AG08396 (cell line): ENCODE data around the gene KRT76.

Experiments used
- DNase-seq: peaks from one replicate; pipeline ENCODE4 v3.0.0; 2012; ENCODE audit warnings: low spot score, mixed read lengths

The KRT76 gene

GRCh38 chr12:52813203-52813819, 36.2 kb upstream of the KRT76 start:
- no peak for DNase-seq

DNA sequence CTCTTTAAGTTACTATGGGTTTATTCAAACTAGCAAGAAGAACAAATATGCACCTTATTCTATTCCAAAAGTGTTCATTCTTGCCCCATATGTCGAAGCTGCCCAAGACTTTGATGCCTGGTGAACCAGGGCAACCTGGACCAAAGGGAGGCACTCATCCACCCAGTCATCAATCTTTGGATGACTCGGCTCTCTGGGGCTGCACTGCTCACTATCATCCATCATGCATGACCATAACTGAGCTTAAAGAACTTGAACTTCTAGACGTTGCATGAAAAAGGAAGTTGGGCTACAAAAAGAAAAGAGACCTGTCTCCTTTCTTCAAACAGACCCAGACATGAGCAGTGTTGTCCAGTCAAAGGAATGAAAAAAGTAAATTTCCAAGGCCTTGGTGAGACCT, 35.6 kb upstream of the KRT76 start:
- DNase-seq = no peak

DNA sequence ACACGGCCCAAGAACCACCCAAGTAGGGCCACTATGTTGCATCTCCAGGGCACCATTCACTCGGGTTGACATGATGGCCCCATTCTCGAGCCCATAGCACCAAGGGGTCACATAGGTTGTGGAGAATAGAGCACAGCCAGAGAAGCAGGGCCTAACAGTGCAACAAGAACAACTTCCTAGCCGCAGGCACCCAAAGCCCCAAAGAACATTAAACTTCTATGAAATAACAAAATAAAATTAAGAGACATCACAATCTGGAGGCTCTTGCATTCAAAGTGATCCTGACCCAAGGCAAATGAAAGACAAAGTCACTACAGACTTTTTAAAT, 34.9 kb upstream of the KRT76 start:
- DNase-seq = no peak

GRCh38 chr12:52811191-52812072, 34.3 kb upstream of the KRT76 start:
- no peak for DNase-seq

DNA sequence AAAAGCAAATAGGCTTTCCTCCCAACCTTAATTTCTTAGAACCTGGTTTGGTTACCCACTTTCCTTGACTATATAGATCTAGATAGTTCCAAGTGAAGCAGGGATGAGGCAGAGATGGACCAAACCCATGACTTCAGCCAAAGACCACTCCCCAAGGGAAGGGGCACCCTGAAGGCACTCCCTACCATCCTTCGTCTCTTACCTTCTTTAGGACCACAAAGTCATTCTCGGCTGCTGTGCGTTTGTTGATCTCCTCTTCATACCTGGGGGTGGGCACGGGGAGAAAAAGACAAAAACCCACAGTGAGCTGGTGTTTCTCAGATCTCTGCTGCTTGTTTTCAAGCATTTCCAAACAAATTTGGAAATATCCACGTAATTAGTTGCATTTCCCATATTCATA, 33.4 kb upstream of the KRT76 start:
- no peak for DNase-seq

DNA sequence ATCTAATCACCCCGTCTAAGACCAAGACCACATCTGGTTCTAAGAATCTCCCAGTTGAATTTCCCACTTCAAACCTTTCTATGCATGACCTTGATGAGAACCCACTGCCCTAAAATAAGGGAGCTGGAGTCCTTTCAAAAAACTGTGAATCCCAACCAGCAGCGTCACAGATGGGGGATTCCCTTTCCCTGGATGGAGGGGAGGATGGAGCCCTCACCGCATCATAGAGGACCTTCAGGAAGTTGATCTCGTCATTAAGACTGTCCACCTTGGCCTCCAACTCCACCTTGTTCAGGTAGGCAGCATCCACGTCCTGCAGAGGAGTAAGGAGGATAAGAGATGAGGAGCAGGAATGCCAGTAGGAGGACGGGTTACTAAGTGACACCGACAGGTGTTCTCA, 32.0 kb upstream of the KRT76 start:
- no peak for DNase-seq

DNA sequence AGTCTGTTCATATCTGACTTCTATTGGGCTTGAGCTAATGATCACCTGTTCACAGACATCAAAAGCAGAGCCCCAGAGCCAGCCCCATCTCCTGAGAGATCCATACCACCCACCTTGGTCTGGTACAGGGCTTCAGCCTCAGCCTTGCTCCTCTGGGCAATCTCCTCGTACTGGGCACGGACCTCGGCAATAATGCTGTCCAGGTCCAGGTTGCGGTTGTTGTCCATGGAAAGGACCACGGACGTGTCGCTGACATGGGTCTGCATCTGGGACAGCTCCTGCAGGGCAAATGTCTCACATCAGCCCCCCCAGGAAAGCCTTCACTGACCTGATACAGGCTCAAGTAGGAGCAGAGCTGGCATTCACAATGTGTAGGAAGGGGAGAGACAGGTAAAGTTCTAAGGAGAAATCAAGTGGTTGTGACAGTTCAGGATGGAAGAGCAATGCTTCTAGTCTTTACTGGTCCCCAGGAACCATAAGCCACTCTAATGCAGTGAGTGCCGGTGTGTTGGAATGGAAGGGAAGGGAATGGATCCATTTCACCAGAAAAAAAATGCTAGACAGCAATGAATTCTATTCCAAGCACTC, 31.5 kb upstream of the KRT76 start:
- no peak for DNase-seq

DNA sequence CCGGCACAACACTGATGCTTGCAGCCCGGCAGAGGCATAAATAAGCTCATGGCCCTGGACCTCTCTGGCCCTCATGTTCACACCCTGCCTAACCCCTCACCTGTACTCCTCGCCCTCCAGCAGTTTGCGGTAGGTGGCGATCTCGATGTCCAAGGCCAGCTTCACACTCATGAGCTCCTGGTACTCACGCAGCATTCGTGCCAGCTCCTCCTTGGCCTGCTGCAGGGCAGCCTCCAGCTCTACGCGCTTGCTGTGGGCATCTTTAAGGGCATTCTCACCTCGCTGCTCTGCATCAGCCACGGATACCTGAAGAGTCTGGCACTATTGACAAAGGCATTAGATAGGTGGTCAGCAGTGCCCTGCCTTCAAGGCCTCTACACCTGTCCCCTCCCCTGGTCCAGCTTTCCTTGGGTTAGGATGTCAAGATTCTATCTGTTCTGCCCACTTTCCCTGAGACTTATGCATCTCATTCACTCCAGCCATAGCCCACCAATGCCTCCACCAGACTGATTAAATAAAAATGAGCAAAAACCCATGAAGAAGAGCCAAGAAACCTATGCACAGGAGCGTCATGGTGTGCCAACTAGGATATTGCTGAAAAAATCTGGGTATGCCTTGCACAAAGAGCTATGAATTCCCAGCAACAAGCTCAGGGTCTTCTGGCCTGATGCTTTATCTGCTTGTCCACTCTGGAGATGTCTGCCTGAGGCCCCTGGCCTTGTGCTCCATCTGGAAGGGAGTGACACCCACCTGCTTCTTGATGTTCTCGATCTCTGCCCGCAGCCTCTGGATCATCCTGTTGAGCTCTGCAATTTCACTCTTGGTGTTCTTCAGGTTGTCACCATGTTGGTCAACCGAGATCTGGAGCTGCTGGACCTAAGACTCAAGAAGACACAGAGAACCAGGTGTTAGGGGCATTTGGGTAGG, 30.7 kb upstream of the KRT76 start:
- DNase-seq = no peak

DNA sequence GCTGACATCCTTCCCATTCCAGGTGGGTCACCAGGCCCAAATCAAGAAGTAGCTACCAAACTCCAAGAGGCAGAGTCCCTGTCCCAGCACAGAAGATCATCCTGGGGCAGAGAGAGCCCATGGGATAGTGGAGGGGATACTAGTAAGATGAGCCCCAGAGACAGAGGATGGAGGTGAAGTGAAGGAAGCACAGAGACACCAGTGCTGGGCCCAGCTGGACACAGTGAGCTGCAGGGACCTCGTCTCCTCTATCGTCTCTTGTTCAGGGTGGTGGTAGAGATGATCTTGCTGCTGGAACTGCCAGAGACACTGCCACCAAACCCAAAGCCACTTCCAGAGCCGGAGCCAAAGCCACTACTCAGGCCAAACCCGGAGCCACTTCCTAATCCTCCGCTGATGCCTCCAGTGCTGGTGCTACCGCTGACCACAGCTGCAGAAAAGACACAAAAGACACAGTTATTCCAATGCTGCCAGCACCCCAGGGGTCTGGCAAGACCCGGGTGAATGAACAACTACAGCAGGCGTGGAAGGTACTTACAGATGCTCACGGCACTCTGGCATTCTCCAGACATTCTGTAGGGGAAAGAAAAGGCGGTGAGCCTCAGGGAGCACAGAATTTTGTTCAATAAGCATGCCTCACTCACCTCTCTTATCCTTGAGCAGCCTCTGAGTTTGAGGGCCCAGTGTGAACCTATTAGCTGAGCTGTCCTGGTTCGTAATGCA, 29.8 kb upstream of the KRT76 start:
- no peak for DNase-seq

DNA sequence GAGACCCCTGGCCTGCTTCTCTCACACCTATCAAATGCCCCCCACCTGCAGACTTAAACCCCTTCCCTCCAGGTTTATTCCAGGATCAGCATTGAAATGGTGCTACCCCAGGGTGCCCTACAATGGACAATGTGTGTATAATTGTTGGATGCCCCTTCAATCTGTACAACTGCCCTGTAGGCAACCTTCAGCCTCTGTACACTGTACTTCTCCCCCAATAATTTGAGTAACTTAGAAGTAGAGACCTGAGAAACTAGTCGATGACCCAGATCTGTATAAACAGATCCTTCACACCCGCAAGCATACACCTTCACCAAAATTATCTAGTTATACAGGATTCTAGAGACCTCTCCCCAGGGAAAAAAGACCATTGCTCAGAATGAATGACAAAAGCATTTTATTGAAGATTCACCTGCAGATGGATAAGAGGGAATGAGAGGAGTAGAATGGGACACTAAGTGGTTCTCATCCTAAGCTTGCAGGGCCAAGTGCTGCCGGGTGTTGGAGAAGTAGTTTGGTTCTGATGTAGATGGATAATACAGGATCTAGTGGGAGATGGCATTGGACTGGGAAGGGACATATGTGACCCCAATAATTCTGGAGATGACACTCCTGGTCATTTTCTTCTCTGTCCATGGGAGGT, 29.1 kb upstream of the KRT76 start:
- no peak for DNase-seq

DNA sequence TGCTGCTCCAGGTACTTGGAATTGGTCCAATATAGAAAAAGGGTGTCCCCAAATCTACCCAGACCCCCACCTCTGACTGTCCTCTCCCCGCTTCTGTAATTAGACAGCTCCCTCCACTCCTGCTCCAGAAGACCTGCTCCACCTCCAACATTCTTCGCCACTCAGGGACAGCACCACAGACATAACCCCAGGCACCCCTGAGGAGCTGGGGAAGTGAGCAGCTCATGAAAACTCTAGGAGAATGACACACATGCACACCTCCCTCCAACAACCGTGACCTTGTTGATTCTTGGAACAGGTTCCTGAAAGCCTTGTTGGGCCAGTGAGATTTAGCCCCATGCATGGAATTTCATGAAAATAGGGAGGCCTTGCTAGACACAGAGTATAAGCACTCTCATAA, 28.6 kb upstream of the KRT76 start:
- no peak for DNase-seq

DNA sequence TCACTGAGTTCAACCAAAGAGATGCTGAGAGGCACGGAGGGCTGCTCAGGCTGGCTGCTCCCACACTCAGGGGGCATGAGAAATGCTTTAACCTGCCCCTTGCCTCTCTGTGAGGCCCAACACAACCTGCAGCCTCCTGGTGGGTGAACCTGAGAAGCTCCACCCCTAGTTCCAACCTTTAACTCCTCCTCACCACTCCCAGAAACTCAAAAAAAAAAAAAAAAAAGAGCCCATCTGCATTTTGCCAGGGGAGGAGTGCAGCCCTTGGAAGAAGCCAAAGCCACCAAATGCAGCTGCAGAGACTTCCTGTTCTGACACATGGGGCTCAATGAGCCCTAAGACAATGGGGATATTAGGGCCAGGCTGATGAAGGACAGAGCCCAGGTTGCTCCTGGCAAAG, 27.9 kb upstream of the KRT76 start:
- no peak for DNase-seq

DNA sequence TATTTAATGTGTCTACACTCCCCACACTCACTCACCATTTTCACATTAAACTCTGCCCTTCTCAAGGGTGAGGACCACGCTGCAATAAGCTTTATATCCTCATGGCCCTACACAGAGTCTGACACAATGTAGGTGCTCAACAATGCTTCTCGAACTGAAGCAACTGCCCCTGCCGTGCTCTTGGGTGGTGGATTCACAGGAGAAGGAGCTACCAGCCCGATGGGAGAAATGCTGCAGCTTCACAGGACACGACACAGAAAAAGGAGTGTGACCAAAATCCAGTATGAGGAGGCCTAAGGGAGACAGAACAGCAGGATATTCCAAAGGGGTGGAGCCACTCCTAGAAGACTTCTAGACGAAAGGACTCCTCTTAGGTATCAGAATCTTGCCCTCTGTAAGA, 25.3 kb upstream of the KRT76 start:
- no peak for DNase-seq

- no peak for DNase-seq
Observed at GRCh38 chr12:52801773-52802172, 24.6 kb upstream of the KRT76 start.

- DNase-seq = no peak
Observed at GRCh38 chr12:52800259-52800917, 23.2 kb upstream of the KRT76 start.

- DNase-seq = no peak
Observed at GRCh38 chr12:52799505-52800211, 22.5 kb upstream of the KRT76 start.

- no peak for DNase-seq
Observed at GRCh38 chr12:52798671-52799504, 21.7 kb upstream of the KRT76 start.

DNA sequence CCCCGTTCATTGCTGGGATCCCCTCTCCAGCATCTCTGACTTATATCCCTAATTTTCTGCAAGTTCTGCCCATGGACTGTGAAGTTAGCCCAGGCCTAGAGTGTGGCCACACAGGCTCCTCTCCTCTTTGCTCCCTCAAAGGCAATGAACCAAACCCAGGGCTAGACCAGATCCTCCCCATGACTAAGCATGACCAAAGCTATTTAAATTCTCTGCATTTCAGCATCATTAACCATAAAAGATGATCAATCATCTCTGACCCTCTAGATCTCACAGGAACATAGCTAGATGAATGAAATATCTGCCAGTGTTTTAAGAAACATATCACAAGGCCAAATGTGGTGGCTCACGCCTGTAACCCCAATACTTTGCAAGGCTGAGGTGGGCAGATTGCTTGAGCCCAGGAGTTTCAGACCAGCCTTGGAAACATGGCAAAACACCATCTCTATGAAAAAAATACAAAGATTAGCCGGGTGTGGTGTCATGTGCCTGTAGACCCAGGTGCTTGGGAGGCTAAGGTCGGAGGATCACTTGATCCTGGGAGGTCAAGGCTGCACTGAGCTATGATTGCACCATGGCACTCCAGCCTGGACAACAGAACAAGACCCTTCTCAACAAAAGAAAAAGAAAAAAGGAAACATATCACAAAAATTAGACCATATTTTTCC, 21.0 kb upstream of the KRT76 start:
- DNase-seq = peak; percentile 75

DNA sequence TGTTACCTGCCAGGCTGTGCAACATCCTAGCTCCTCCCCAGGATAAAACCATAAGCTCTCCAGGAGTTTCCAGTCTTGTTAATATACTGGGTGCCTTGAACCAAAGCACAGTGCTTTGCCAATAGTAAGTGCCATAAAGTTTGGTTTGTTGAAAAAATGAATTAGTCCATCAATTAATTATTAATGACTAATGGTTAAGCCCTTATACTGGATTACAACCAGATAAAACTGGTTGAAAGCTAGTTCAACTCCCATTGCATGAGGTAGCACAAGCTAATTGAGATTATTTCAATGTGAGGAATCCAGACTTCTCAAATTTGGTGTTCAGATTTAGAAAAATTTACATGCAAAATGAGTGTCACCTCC, 20.4 kb upstream of the KRT76 start:
- no peak for DNase-seq
